Panc1 (cell line): ENCODE data around the gene ADORA2A. TPM values are rescaled to one million over a fixed set of nuclear protein-coding genes. Genes with fewer than 3 reads are reported as not detected.

Experiments used
- ATAC-seq: fragments of 200-7000 bp; cut with Tn5 transposase; 2 replicates; pipeline ENCODE4 v1.9.1; 2020; ENCODE audit warnings: mild to moderate bottlenecking, moderate library complexity
- BruUV-seq: library from RNA; stranded (reverse); fragments of 400-500 nt; replicated peaks from 2 replicates; lab custom pipeline; 2021; lab: Mats Ljungman, UMichigan
- CTCF ChIA-PET: fragments of 300-600 bp; sonication (Branson Sonifier 250); formaldehyde crosslinking; loops from one replicate; lab custom pipeline; 2022; ENCODE audit warnings: antibody characterized with exemption; lab: Charles Lee
- POLR2A ChIA-PET: fragments of 300-600 bp; sonication (Branson Sonifier 250); formaldehyde crosslinking; loops from one replicate; lab custom pipeline; 2022; ENCODE audit warnings: antibody characterized with exemption; lab: Charles Lee
- DNase-seq: peaks from one replicate; pipeline ENCODE4 v3.0.0-alpha.2; 2010; ENCODE audit warnings: low read depth, low spot score
- H3K27ac ChIP-seq: 2 replicates; pipeline ENCODE4 v1.5.1; 2011; ENCODE audit warnings: mild to moderate bottlenecking, low read length, inconsistent platforms
- H3K27me3 ChIP-seq: fragments of 200-500 bp; sonication (Bioruptor generic); 2 replicates; pipeline ENCODE4 v1.6.0; 2014; ENCODE audit warnings: low read length, inconsistent platforms; ENCODE audit not compliant: control insufficient read depth, insufficient read depth
- H3K36me3 ChIP-seq: fragments of 200-500 bp; sonication (Bioruptor generic); 2 replicates; pipeline ENCODE4 v1.5.1; 2014; ENCODE audit warnings: inconsistent platforms, mild to moderate bottlenecking, low read length, moderate library complexity; ENCODE audit not compliant: control insufficient read depth, insufficient read depth
- H3K4me1 ChIP-seq: 2 replicates; pipeline ENCODE4 v1.5.1; 2011; ENCODE audit warnings: inconsistent platforms, mild to moderate bottlenecking, low read length, moderate library complexity; ENCODE audit not compliant: control insufficient read depth, insufficient read depth
- H3K4me3 ChIP-seq, 2 experiments: 2 replicates each; pipeline ENCODE4 v1.5.1; 2011 to 2012; ENCODE audit warnings: low read depth in 2 of 2, low read length in 2 of 2, mild to moderate bottlenecking in 2 of 2, inconsistent platforms in 1 of 2, moderate library complexity in 1 of 2
- H3K9me3 ChIP-seq: fragments of 200-500 bp; sonication (Bioruptor generic); 2 replicates; pipeline ENCODE4 v1.5.1; 2014; ENCODE audit warnings: low read depth, mild to moderate bottlenecking, inconsistent platforms, low read length, moderate library complexity; ENCODE audit not compliant: control insufficient read depth, insufficient read depth
- POLR2AphosphoS5 ChIP-seq: IDR thresholded peaks from 2 replicates; pipeline ENCODE4 v1.6.1; 2012; ENCODE audit warnings: mild to moderate bottlenecking, low read depth, low read length, moderate library complexity
- SIN3A ChIP-seq: IDR thresholded peaks from 2 replicates; pipeline ENCODE4 v1.6.1; 2012; ENCODE audit warnings: low read depth, mild to moderate bottlenecking, low read length, moderate library complexity, borderline replicate concordance; ENCODE audit not compliant: insufficient read depth
- TCF7L2 ChIP-seq: IDR thresholded peaks from 2 replicates; pipeline ENCODE4 v1.6.1; 2011; ENCODE audit warnings: mild to moderate bottlenecking, low read depth, low read length, inconsistent platforms
- in situ Hi-C: cut with HindIII; loops from 2 replicates; pipeline ENCODE4 v1.10.0; 2016; ENCODE audit warnings: low sequenced_read_pairs, low pct_unique_long_range_greater_than_20kb
- intact Hi-C: fragments of 100-400 bp; cut with micrococcal nuclease; formaldehyde crosslinking; loops from one replicate; pipeline ENCODE4 v1.10.0; 2022; ENCODE audit not compliant: unreplicated experiment
- total RNA-seq: library from RNA; stranded (reverse); gene quantifications from one replicate; pipeline ENCODE4 v1.2.1, GENCODE V29; 2021; ENCODE audit not compliant: unreplicated experiment
- TF ChIP-seq, protein P1 (sequence below), 2 experiments: IDR thresholded peaks; 2 replicates each; pipeline ENCODE4 v1.6.1; 2011 to 2012; ENCODE audit warnings: low read depth in 2 of 2, control low read depth in 1 of 2, low read length in 1 of 2, mild to moderate bottlenecking in 1 of 2, moderate library complexity in 1 of 2; ENCODE audit not compliant: insufficient read depth in 1 of 2
- TF ChIP-seq, protein P2 (sequence below): fragments of 450-650 bp; IDR thresholded peaks from 2 replicates; pipeline ENCODE4 v1.5.1; 2017; ENCODE audit warnings: mild to moderate bottlenecking

The ADORA2A gene
- total RNA-seq, 1 experiment from 2014 or later = 11.5 TPM

DNA sequence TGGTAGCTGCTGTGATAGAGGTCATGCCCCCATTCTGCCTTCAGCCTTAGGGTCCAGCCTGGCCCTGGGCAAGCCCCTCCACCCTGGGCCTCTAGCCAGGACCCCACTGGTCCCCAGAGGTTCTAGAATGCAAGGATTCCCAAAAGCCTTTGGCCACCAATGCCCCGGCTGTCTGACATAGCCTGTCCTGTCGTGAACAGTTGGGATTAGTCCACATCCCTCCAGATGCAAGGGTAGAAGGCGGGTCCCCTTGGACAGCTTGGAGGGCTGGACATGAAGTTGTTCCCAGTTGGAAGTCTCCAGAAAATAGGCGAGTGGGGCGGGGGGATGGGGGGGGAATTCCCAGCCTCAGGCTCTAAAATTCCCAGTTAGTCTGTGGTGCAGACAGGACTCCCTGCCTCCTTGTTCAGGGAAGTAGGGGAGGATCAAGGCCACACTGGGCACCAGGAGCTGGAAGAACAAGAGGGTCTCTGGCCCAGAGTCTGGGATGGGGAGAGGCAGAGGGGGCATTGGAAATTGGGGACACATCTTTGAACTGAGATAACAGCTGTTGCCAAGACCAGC, 5.2 kb upstream of the ADORA2A start:
- H3K27me3 ChIP-seq = no peaks in the 10 kb centered on the region
- peaks cover 11% of the 10 kb centered on the region for H3K4me1 ChIP-seq
- no peak overlapping the region for H3K27ac ChIP-seq
- BruUV-seq = no TSS peak
- intact Hi-C loops = loop anchor here (5.0 kb wide), 1 partner anchor 80 kb away; no protein-coding TSS in a partner anchor
- ATAC-seq (no peak), DNase-seq (no peak)
- no peak overlapping the region for H3K4me3 ChIP-seq
- TF ChIP-seq POLR2AphosphoS5 (no peak), SIN3A (no peak), TCF7L2 (no peak)
- TF ChIP-seq, protein P1, sequence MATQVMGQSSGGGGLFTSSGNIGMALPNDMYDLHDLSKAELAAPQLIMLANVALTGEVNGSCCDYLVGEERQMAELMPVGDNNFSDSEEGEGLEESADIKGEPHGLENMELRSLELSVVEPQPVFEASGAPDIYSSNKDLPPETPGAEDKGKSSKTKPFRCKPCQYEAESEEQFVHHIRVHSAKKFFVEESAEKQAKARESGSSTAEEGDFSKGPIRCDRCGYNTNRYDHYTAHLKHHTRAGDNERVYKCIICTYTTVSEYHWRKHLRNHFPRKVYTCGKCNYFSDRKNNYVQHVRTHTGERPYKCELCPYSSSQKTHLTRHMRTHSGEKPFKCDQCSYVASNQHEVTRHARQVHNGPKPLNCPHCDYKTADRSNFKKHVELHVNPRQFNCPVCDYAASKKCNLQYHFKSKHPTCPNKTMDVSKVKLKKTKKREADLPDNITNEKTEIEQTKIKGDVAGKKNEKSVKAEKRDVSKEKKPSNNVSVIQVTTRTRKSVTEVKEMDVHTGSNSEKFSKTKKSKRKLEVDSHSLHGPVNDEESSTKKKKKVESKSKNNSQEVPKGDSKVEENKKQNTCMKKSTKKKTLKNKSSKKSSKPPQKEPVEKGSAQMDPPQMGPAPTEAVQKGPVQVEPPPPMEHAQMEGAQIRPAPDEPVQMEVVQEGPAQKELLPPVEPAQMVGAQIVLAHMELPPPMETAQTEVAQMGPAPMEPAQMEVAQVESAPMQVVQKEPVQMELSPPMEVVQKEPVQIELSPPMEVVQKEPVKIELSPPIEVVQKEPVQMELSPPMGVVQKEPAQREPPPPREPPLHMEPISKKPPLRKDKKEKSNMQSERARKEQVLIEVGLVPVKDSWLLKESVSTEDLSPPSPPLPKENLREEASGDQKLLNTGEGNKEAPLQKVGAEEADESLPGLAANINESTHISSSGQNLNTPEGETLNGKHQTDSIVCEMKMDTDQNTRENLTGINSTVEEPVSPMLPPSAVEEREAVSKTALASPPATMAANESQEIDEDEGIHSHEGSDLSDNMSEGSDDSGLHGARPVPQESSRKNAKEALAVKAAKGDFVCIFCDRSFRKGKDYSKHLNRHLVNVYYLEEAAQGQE (IDR thresholded peaks at IDR 0.05; ENCODE audit: insufficient read depth in 1 of 2, low read depth in 2 of 2, low read length in 1 of 2) = no peak
- TF ChIP-seq, protein P2, sequence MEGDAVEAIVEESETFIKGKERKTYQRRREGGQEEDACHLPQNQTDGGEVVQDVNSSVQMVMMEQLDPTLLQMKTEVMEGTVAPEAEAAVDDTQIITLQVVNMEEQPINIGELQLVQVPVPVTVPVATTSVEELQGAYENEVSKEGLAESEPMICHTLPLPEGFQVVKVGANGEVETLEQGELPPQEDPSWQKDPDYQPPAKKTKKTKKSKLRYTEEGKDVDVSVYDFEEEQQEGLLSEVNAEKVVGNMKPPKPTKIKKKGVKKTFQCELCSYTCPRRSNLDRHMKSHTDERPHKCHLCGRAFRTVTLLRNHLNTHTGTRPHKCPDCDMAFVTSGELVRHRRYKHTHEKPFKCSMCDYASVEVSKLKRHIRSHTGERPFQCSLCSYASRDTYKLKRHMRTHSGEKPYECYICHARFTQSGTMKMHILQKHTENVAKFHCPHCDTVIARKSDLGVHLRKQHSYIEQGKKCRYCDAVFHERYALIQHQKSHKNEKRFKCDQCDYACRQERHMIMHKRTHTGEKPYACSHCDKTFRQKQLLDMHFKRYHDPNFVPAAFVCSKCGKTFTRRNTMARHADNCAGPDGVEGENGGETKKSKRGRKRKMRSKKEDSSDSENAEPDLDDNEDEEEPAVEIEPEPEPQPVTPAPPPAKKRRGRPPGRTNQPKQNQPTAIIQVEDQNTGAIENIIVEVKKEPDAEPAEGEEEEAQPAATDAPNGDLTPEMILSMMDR = no peak
- ChIA-PET CTCF (interaction anchor here (0.7 to 1.0 kb wide), 2 partner anchors 80 to 99 kb away, joined by 3 to 4 read pairs; no protein-coding TSS in a partner anchor), POLR2A (no interaction called here)
- H3K9me3 ChIP-seq = no peaks in the 10 kb centered on the region
- H3K36me3 ChIP-seq = no peaks in the 10 kb centered on the region
- in situ Hi-C loops = no loop called here

DNA sequence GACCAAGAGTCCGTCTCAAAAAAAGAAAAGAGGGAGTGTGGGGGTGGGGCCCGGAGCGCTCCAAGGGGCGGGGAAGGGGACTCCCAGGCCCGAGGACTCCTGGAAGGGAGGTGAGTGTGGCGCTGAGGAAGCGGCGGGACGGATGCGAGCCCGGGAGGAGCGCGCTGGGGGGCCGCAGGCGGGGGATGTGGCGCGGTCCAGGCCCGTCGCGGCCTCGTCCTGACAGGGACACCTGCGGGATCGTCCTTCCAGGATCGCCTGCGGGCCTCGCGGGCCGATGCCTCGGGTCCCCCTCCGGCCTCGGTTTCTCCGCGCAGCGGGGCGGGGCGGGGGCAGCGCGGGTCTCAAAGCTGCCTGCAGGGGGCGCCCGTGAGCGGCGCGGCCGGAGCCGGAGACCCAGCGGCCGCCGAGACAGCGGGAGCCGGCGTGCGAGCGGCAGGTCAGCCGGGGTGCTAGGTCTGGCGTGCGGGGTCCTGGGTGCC, 3.8 kb upstream of the ADORA2A start:
- in situ Hi-C loops = no loop called here
- Histone ChIP-seq H3K9me3 (no peaks in the 10 kb centered on the region), H3K27me3 (no peaks in the 10 kb centered on the region), H3K4me1 (peaks cover 14% of the 10 kb centered on the region), H3K4me3 (peak overlapping the region; percentile 39 to 49), H3K27ac (no peak overlapping the region), H3K36me3 (no peaks in the 10 kb centered on the region)
- TF ChIP-seq TCF7L2 (no peak), SIN3A (no peak)
- TF ChIP-seq, protein P2 = peak; percentile 96
- intact Hi-C loops = loop anchor here (5.0 kb wide), 1 partner anchor 79 kb away; no protein-coding TSS in a partner anchor
- CTCF ChIA-PET = interaction anchor here (0.5 to 0.7 kb wide), 2 partner anchors 15 to 289 kb away, joined by 3 to 9 read pairs; no protein-coding TSS in a partner anchor
- POLR2A ChIA-PET = no interaction called here
- ATAC-seq = peak; percentile 80
- BruUV-seq = no TSS peak
- DNase-seq = no peak
